MG63 (cell line): ENCODE measurements around the gene ZNF547. TPM values are rescaled to one million over a fixed set of nuclear protein-coding genes. Genes with fewer than 3 reads are reported as not detected.
"Not testable (repeated sequence)": the region's sequence is repeated elsewhere in the genome, so short reads cannot be mapped to it uniquely, and the experiment has no call there.

Source experiments
- DNase-seq: peaks from one replicate; pipeline ENCODE4 v3.0.0-alpha.2; 2020
- H3K27me3 ChIP-seq: fragments of 250-450 bp; sonication (Bioruptor Pico); 2 replicates; pipeline ENCODE4 v1.5.1; 2020; ENCODE audit warnings: mild to moderate bottlenecking, moderate library complexity
- H3K36me3 ChIP-seq: fragments of 250-450 bp; sonication (Bioruptor Pico); 2 replicates; pipeline ENCODE4 v1.5.1; 2020; ENCODE audit warnings: mild to moderate bottlenecking, moderate library complexity
- H3K4me3 ChIP-seq: fragments of 250-450 bp; sonication (Bioruptor Pico); 2 replicates; pipeline ENCODE4 v1.5.1; 2020; ENCODE audit warnings: mild to moderate bottlenecking, moderate library complexity
- H3K9me3 ChIP-seq: fragments of 250-450 bp; sonication (Bioruptor Pico); 2 replicates; pipeline ENCODE4 v1.5.1; 2020; ENCODE audit warnings: mild to moderate bottlenecking, moderate library complexity
- total RNA-seq: library from RNA; depleted of rRNA; stranded (reverse); fragments of >200 nt; shearing (Covaris generic); gene quantifications from 2 replicates; pipeline ENCODE4 v1.2.3, GENCODE V29; 2014; ENCODE audit warnings: low replicate concordance

Gene ZNF547
- total RNA-seq, 1 experiment from 2014 or later = 10.6 TPM

DNA sequence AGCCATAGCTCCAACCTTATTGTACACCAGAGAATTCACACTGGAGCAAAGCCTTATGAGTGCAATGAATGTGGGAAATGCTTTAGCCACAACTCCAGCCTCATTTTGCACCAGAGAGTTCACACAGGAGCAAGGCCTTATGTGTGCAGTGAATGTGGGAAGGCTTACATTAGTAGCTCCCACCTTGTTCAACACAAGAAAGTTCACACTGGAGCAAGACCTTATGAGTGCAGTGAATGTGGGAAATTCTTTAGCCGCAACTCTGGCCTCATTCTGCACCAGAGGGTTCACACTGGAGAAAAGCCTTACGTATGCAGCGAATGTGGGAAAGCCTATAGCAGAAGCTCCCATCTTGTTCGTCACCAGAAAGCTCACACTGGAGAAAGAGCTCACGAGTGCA is 5.9 kb upstream of the ZNF547 start:
- H3K9me3 ChIP-seq = peaks cover 19% of the 10 kb centered on the region
- no peaks in the 10 kb centered on the region for H3K27me3 ChIP-seq
- H3K4me3 ChIP-seq = no peak overlapping the region
- DNase-seq = no peak
- H3K36me3 ChIP-seq = peaks cover 72% of the 10 kb centered on the region

DNA sequence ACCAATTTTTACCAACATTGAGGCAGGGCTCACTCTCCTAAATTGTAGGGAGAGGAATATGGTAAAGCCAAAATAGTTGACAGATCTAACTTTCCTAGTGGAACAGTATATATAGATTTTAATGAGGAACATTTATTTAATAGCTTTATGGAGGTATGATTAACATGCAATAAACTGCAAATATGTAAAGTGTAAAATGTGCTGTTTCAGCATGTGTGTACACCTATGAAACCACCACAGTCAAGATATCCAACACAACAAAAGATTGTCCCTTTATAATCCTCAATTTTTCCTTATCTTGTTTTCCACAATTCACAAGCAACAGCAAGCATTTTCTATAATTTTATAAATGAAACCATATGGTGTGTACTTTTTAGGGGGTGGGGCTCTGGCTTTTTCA is 4.1 kb upstream of the ZNF547 start:
- H3K4me3 ChIP-seq = no peak overlapping the region
- H3K36me3 ChIP-seq = peaks cover 53% of the 10 kb centered on the region
- H3K9me3 ChIP-seq = peaks cover 19% of the 10 kb centered on the region
- H3K27me3 ChIP-seq = no peaks in the 10 kb centered on the region
- DNase-seq = no peak

- no peak for DNase-seq
- no peaks in the 10 kb centered on the region for H3K27me3 ChIP-seq
- peaks cover 4% of the 10 kb centered on the region for H3K9me3 ChIP-seq
- peak overlapping the region; percentile 73 for H3K4me3 ChIP-seq
- peaks cover 37% of the 10 kb centered on the region for H3K36me3 ChIP-seq
Observed at GRCh38 chr19:57362419-57362818, 932 bp upstream of the ZNF547 start.

- Histone ChIP-seq H3K36me3 (peaks cover 24% of the 10 kb centered on the region), H3K4me3 (peak overlapping the region; percentile 73), H3K27me3 (no peaks in the 10 kb centered on the region), H3K9me3 (no peaks in the 10 kb centered on the region)
- no peak for DNase-seq
Observed at GRCh38 chr19:57363688-57364181, 384 bp downstream of the ZNF547 start.

DNA sequence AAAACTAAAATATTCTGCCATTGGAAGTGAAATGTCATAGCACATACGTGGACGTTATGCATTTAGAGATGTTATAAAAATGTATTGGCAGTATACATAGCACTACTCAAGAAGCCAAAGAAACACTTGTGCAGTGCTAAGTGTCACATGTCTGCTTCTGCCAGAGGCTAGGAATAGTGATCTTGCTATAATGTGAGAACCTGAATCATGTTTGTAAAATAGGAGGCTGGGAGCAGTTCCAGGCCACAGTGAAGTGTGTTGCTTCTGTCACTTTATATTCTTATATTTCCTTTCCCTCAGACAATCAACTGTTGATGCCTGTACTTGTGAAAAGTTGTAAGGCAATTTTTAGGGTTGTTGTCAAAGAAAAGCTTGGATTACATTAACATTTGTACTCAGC is 3.4 kb downstream of the ZNF547 start:
- no peak overlapping the region for H3K4me3 ChIP-seq
- DNase-seq = no peak
- H3K36me3 ChIP-seq = peaks cover 20% of the 10 kb centered on the region
- no peaks in the 10 kb centered on the region for H3K27me3 ChIP-seq
- H3K9me3 ChIP-seq = no peaks in the 10 kb centered on the region

- H3K4me3 ChIP-seq = no peak overlapping the region
- peaks cover 45% of the 10 kb centered on the region for H3K9me3 ChIP-seq
- DNase-seq = no peak
- H3K27me3 ChIP-seq = no peaks in the 10 kb centered on the region
- peaks cover 67% of the 10 kb centered on the region for H3K36me3 ChIP-seq
Observed at GRCh38 chr19:57374179-57374578, 10.8 kb downstream of the ZNF547 start.

- not testable (repeated sequence) for H3K27me3 ChIP-seq, H3K4me3 ChIP-seq, DNase-seq
- peaks cover 50% of the 10 kb centered on the region for H3K9me3 ChIP-seq
- H3K36me3 ChIP-seq = peaks cover 67% of the 10 kb centered on the region
Observed at GRCh38 chr19:57374647-57375046, 11.3 kb downstream of the ZNF547 start.

- Histone ChIP-seq H3K9me3 (peaks cover 52% of the 10 kb centered on the region), H3K4me3 (no peak overlapping the region), H3K27me3 (no peaks in the 10 kb centered on the region), H3K36me3 (peaks cover 67% of the 10 kb centered on the region)
- no peak for DNase-seq
Observed at GRCh38 chr19:57376151-57376550, 12.8 kb downstream of the ZNF547 start.

DNA sequence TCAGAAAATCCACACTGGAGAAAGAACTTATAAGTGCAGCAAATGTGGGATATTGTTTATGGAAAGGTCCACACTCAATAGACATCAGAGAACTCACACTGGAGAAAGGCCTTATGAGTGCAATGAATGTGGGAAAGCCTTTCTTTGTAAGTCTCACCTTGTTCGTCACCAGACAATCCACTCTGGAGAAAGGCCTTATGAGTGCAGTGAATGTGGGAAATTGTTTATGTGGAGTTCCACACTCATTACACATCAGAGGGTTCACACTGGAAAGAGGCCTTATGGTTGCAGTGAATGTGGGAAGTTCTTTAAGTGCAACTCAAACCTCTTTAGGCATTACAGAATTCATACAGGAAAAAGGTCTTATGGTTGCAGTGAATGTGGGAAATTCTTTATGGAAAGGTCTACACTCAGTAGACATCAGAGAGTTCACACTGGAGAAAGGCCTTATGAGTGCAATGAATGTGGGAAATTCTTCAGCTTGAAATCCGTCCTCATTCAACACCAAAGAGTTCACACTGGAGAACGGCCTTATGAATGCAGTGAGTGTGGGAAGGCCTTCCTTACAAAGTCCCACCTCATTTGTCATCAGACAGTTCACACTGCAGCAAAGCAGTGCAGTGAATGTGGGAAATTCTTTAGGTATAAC is 14.3 kb downstream of the ZNF547 start:
- Histone ChIP-seq H3K27me3 (no peaks in the 10 kb centered on the region), H3K9me3 (peaks cover 51% of the 10 kb centered on the region), H3K4me3 (no peak overlapping the region), H3K36me3 (peaks cover 54% of the 10 kb centered on the region)
- no peak for DNase-seq

- H3K4me3 ChIP-seq = no peak overlapping the region
- H3K36me3 ChIP-seq = peaks cover 26% of the 10 kb centered on the region
- no peak for DNase-seq
- H3K9me3 ChIP-seq = peaks cover 31% of the 10 kb centered on the region
- no peaks in the 10 kb centered on the region for H3K27me3 ChIP-seq
Observed at GRCh38 chr19:57380923-57381322, 17.6 kb downstream of the ZNF547 start.

- H3K27me3 ChIP-seq = no peaks in the 10 kb centered on the region
- peaks cover 18% of the 10 kb centered on the region for H3K9me3 ChIP-seq
- no peak overlapping the region for H3K4me3 ChIP-seq
- peaks cover 6% of the 10 kb centered on the region for H3K36me3 ChIP-seq
- no peak for DNase-seq
Observed at GRCh38 chr19:57382806-57383488, 19.6 kb downstream of the ZNF547 start.

- DNase-seq = no peak
- Histone ChIP-seq H3K9me3 (peaks cover 9% of the 10 kb centered on the region), H3K27me3 (no peaks in the 10 kb centered on the region)
Observed at GRCh38 chr19:57389194-57389729, 25.9 kb downstream of the ZNF547 start.

DNA sequence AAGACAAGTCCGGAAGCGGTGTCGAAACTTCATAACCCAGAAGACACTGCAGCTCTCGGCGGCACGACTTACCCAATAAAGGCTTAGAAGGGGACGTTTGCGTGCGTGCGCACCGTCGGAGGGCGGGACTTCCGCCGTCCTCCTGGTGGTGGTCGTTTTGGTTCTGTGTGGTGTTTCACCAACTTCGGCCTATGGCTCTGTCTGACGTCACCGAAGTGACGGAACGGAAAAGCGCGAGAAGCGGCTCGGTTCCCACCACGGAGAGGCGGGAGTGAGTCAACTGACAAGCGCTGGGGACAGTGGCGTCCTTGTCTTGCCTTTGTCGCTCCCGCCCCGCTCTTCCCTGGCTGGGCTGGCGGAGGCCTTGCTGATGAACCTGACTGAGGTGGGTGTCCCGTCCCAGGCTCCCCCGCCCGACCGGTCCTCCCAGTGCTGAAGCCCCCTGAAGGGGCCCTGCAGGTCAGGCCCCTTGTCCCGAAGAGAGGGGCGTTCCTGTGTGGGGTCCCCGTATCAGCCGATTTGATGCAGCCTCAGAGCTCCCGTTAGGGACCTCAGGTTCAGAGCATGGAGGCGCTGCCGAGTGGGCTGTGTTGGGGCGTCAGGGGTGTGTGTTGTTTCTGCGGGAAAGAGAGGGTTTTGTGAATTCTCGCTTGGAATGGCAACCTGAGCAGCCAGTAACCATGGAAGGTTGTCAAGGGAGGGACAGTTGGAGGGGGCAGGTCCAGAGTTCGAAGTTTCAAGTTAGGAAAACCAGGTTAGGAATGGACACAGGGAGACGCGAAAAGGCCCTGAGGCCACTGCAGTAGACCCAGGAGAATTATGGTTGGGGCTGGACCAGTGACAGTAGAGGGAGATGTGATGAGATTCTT is 26.6 kb downstream of the ZNF547 start, which contains the start of gene ZNF548:
Gene ZNF548, plus strand, starts transcription at position 125 of the 869 bp plus-strand sequence. Its CDS starts 246 bp downstream, at position 371.
- peaks cover 29% of the 10 kb centered on the region for H3K36me3 ChIP-seq
- H3K9me3 ChIP-seq = peaks cover 9% of the 10 kb centered on the region
- peak; percentile 97 for DNase-seq
- H3K4me3 ChIP-seq = peak within 1 kb of the TSS; percentile 95
- no peaks in the 10 kb centered on the region for H3K27me3 ChIP-seq

More at GRCh38 chr19:57389194-57389729, 25.9 kb downstream of the ZNF547 start:
- H3K4me3 ChIP-seq = peak overlapping the region; percentile 95
- peaks cover 24% of the 10 kb centered on the region for H3K36me3 ChIP-seq

DNA sequence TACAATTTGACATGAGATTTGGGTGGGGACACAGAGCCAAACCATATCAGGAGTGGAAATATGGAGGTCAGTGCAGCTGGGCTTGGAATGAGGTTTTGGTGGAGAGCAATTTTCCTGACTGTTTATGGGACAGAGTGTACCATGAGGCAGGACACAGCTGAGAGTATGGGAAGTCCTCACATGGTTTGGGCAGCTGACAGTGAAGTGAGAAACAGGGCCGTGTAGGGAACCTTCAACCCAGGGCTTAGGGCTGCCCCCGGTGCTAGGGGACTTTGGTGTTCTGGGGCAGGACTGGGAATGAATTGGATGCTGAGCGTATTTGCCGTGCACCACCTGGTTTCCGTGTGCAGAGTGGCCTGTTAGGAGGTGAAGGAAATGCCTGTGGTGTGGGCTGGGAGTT is 32.4 kb downstream of the ZNF547 start:
- DNase-seq = no peak

GRCh38 chr19:57398868-57399267 is 35.5 kb downstream of the ZNF547 start:
- H3K27me3 ChIP-seq = no peaks in the 10 kb centered on the region
- peaks cover 25% of the 10 kb centered on the region for H3K9me3 ChIP-seq
- H3K4me3 ChIP-seq = no peak overlapping the region
- H3K36me3 ChIP-seq = peaks cover 60% of the 10 kb centered on the region
- DNase-seq = no peak

More for the DNA sequence above, 32.4 kb downstream of the ZNF547 start:
- Histone ChIP-seq H3K9me3 (peaks cover 27% of the 10 kb centered on the region), H3K27me3 (no peaks in the 10 kb centered on the region), H3K4me3 (no peak overlapping the region), H3K36me3 (peaks cover 72% of the 10 kb centered on the region)

DNA sequence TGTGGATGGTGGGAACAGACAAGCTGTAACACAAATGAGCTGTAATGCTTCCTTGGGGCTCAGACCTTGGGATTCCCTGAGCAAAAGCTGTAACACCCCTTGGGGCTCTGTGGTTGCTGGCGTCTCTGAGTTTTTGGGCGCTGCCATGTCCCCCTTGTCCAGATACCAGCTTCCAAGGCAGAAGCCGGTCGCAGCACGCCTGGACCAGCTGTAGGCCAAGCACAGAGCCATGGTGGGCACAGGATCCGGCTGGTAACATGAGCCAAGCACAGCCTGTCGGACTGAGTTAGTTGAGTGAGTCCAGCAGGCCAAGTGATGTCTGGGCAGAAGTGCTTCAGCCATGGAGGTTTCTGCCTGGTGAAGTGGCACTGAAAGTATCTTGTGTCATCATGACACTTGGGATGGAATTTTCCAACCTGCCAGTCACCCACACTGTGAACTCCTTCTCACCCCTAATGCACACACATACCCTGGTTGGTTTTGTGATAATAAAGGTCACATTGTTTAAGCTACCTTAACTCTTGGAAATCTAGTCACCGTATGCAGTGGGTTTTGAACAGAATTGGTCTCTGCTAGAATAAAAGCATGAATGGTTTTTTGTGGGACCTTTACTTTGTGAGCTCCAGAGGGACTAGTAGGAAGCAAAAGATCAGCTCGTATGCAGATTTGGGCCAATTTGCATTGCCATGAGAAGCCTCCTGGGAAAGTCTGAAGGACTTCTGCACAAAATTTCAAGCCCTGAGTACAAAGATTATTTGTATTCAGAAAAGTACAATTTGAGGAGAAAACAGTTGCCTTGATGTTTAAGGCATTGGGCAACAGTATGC is 40.6 kb downstream of the ZNF547 start:
- H3K36me3 ChIP-seq = peaks cover 19% of the 10 kb centered on the region
- H3K4me3 ChIP-seq = no peak overlapping the region
- DNase-seq = no peak
- no peaks in the 10 kb centered on the region for H3K27me3 ChIP-seq
- H3K9me3 ChIP-seq = peaks cover 15% of the 10 kb centered on the region
